OCI-M1 (cell line): ENCODE data around the gene PEX1.
"Not testable (repeated sequence)": the region's sequence is repeated elsewhere in the genome, so short reads cannot be mapped to it uniquely, and the experiment has no call there.

Experiments
- DNase-seq: peaks from one replicate; lab custom pipeline; 2025; lab: John Stamatoyannopoulos, UW

Gene PEX1

DNA sequence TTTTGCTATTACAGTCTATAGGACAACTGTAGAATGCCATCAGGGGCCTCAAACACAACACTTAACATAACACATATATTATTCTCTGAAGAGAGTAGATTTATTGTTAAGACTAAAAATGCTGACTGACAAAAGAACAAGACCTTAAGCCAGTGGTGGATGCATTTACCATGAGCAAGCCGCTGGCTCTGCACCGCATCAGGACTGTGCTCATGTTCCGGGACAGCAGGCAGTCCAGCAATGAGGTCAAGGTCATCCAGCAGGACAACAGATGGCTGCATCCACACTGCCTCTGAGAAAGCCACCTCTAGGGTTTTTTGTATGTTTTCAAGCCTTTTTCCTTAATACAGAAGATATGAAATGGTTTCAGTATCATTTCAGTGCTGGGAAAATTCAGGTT is 23.8 kb downstream of the PEX1 start:
- no peak for DNase-seq

- no peak for DNase-seq
Observed at GRCh38 chr7:92503767-92504166, 24.6 kb downstream of the PEX1 start.

DNA sequence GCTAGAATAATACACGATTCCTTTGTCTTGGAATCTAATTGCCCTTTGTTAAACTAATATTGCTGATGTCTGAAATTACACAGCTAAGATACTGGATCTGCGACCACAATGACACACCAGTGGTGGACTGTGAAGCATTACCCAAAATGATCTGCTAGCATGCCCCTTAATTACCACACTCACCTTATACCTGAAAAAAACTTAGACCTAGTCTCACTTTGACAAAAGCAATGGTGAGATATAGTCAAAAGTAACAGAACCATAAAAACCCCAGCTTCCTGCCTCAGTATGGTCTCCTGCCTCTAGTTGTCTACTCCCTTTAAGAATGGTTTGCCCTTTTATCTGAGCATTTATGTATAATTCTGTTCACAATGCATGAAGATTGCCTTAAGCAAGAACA is 29.8 kb downstream of the PEX1 start:
- no peak for DNase-seq

- no peak for DNase-seq
Observed at GRCh38 chr7:92496876-92497275, 31.4 kb downstream of the PEX1 start.

DNA sequence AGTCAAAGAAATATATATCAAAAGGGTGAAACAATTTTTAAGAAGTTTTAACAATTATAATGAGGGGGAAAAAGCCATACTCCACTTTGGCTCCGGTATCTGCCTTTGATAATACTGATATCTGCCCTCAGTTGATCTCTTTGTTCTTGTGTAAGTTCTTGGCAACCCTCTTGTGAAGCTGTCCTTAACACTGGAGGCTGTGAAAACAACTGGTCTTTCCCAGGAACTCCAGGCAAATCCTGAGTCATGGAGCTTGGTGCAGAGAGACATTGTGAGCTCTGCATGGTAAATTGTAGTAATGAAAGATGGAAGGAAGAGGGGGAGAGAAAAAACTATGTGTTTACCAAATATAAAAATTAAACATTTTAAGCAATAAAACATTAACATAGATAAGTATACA is 38.7 kb downstream of the PEX1 start:
- no peak for DNase-seq

DNA sequence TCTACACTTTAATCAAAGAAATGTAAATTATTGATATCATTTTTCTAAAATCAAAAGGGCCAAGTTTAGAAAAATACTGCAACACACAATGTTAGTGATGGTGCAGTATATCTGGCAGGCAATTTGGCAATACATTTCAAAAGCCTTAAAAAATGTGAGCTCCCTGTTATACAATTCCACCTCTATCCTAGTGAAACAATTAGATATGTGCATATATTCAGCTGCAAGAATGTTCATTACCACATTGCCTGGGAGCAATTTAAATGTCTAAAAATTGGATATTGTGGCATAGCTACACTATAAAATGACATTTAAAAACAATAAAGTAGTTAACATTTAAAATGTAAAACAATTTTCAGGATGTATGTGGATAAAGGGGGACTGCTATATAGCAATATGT is 40.5 kb downstream of the PEX1 start:
- no peak for DNase-seq

DNA sequence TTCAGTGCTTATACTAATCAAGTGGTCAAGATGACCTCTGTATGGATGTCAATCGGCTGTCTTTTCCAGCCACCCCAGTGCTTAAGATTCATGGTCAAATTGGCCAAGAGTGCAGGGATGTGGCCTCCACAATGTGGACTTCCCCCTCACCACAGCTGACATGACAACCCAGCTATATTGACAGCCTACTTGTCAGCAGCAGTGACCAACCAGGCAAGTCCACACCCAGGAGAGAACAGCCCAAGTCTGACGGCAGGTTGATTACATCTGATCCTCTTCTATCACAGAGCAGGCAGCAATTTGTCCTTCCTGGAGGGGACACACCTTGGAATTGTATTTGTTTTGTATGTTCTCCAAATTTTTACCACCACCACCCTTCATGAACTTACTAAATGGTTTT is 42.3 kb downstream of the PEX1 start:
- DNase-seq = peak; percentile 84

DNA sequence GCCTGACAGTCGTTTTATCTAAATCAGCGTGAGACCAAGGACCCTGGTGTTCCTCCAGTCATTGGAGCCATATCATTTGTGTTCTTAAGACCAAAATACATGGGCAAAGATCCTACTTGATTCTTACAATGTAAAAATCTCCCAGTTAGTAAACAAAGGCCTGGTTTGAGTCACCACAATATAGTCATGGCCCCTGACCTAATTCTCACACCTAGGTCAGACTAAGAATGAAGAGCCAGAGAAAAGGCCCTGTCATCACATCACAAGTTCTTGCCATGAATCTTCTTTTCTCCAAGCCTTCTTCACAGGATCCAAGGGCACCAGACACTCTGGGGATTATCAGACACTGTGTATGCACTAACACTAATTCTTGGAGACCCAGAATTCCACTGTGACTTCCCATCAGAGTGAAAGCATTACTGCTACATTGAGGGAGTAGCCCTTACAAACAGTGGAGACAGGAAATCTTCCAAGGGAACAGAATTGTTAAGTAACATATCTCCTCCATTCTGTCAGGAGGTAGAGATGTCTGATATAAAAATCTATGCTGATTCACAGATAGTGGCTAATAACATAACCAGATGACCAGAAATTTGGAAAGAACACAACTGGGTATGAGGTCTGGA is 42.9 kb downstream of the PEX1 start:
- no peak for DNase-seq

DNA sequence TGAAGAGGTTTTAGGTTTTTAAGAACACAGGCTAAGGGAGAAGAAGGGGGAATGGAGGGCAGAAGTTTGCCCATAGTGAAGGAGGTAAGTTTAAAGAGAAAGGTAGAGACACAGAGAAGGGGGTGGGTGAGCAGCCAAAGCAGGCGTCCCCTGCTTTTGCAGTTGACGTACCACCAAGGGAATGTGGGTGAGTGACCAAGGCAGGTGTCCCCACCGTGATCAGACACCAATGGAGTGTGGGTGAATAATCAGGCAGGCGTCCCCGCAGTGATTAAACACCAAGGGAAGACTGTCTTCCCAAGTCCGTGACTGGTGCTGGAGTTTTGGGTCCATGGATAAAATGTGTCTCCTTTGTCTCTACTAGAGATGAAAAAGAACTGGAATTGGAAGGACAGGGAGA is 44.1 kb downstream of the PEX1 start:
- not testable (repeated sequence) for DNase-seq

- DNase-seq = peak; percentile 96
Observed at GRCh38 chr7:92483624-92484023, 44.7 kb downstream of the PEX1 start.

DNA sequence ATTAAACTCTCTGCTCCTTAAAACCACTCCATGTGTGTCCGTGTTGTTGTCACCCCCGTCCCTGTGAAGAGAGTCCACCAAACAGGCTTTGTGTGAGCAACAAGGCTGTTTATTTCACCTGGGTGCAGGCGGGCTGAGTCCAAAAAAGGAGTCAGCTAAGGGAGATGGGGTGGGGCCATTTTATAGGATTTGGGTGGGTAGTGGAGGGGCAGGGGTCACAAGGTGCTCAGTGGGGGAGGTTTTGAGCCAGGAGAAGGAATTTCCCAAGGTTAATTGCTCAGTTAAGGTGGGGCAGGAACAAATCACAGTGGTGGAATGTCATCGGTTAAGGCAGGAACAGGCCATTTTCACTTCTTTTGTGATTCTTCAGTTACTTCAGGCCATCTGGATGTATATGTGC is 49.2 kb downstream of the PEX1 start:
- DNase-seq = not testable (repeated sequence)

DNA sequence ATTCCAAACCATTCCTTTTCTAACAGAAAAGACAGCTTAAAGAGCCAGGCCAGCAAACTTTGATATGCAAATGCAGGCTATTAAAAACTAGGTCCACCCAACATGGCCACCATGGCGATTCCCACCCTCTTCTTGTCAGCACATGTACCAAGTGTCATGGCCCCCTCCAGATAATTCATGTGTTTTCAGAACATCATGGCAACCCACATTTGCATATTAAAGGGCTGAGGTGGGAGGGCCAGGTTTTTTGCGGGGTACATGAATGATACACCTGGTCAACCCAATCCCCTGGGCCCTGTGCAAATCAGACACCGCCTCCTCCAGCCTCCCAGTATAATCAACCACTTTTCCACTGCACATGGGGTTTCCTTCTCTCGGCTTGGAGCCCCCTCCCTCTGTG is 49.6 kb downstream of the PEX1 start:
- no peak for DNase-seq

- DNase-seq = no peak
Observed at GRCh38 chr7:92478095-92478494, 50.2 kb downstream of the PEX1 start.

DNA sequence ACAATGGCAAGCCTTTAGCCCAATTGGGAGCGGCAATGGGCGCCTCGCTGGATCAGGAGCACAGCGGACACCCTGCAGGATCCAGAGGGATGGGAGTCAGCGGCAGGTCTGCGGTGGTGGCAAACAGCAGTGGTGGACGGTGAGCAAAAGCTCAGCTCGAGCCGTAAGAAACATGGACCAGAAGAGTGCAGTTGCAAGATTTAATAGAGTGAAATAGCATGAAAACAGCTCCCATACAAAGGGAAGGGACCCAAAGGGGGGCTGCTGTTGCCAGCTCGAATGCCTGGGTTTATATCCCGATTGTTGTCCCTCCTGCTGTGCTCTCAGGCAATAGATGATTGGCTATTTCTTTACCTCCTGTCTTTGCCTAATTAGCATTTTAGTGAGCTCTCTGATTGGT is 50.6 kb downstream of the PEX1 start, which contains the start of gene ERVW-1:
ERVW-1 (minus strand) TSS at position 266 of the 400 bp plus-strand sequence. CDS start 7,565 bp downstream, outside the sequence.
- DNase-seq = not testable (repeated sequence)

- not testable (repeated sequence) for DNase-seq
Observed at GRCh38 chr7:92475851-92476590, 52.3 kb downstream of the PEX1 start.

DNA sequence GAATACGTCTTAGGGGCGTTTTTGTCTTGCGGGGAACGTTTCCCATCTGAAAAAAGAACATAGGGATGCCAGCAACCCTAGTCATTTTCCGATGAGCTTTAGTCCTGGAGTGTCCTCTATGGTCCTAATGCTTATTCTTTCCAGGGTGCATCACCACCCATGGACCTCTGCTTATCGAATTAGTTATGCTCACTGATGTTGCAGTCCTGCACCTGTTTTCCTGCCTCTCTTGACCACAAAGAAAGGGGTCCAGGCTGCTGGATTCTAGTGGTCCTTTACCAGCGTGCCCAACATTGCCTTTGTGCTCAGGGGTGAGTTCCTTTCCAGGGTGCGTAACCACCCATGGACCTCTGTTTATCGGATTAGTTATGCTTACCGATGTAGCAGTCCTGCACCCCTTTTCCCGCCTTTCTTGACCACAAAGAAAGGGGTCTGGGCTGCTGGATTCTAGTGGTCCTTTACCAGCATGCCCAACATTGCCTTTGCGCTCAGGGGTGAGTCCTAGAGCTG is 53.0 kb downstream of the PEX1 start:
- DNase-seq = not testable (repeated sequence)

DNA sequence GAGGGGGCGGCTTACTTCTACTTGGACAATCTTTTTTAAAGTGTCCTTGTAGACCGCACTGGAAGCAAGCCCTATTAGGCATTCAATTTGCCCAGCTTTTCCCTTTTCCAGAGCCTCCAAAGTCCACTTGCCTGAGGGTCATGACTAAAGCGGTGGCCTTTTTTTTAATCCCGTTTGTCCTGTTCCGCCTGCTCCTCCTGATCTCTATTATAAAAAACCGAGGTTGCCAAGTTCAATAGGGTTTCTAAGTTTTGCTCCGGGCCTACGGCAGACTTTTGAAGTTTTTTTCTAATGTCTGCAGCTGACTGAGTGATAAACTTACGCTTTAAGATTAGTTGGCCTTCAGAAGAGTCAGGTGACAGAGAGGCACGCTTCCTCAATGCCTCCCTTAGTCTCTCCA is 54.3 kb downstream of the PEX1 start:
- DNase-seq = not testable (repeated sequence)

DNA sequence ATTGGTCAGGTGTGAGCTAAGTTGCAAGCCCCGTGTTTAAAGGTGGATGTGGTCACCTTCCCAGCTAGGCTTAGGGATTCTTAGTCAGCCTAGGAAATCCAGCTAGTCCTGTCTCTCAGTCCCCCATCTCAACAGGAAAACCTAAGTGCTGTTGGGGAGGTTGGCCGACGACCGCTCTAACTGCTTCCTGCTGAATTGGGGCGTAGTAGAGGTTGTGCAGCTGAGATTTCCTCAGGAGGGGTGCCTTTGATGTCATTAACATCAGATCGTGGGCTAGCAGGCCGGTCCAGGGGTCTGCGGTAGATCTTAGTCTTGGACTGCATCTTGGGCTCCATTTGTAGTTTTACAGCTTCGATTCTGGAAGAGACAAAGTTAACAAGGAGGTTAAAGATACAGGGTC is 59.7 kb downstream of the PEX1 start:
- not testable (repeated sequence) for DNase-seq

GRCh38 chr7:92466682-92467081 is 61.6 kb downstream of the PEX1 start:
- no peak for DNase-seq

GRCh38 chr7:92464515-92464914 is 63.8 kb downstream of the PEX1 start:
- no peak for DNase-seq

DNA sequence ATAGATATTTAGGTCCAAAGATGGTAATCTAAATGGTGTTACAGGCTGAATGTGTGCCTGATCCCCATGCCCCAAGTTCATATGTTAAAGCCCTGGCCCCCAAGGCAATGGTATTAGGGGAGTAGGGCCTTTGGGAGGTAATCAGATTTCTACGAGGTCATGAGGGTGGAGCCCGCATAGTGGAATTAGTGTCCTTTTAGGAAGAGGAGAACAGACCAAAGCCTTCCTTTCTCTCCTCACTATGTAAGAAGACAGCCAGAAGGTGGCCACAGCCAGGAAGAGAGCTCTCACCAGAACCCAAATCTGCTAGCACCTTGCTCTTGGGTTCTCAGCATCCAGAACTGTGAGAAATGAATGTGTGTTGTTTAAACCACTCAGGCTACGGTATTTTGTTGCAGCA is 65.8 kb downstream of the PEX1 start:
- no peak for DNase-seq

DNA sequence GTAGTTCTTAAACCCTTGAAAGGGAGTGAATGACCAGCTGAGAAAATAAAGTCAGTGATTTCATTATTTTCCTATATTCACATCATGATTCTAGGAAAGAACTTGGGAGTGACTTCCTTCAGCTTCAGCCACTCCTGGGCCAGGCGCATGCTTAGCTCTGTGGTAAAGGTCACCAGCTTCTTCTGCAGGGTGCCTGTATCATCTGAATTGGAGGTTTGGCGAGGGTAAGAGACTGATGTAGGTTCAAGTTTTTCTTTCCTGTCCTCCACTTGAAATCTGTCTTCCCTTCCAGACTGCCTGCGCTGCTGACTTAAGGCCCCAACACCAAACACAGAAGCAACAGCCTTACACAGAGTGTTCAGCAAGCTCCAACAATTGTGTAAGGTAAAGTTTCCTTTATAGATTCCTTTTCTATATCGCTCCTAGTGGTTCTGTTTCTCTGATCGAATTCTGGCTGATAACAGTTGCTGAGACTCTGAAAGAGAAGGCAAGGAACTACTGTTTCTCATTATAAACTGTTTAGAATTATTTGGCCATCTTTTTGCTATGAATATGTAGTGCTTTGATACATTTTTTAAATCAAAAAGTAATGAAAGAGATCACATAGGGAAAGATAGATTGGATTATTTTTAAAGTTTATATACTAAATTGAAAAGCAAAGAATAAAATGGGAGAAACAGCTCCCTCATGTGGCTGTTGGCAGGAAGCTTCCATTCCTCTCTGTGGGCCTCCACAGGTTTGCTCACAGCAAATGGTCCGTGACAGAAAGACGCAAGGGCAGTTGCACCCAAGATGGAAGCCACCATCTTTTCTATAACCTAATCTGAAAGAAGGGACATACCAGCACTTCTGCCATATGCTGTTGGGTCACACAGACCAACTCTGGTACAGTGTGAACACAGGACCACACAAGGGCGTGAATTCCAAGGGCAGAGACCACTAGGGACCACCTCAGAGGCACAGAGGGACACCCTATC is 67.0 kb downstream of the PEX1 start:
- DNase-seq = peak; percentile 100
